C4-2B (cell line): ENCODE data around the gene MFSD1.

ENCODE experiments used
- ZFX ChIP-seq: fragments of 450-650 bp; IDR thresholded peaks from 2 replicates; pipeline ENCODE4 v1.6.1; 2017
- TF ChIP-seq, protein P1 (sequence below): fragments of 450-650 bp; conservative IDR thresholded peaks from 2 replicates; pipeline ENCODE4 v1.5.1; 2017; ENCODE audit warnings: mild to moderate bottlenecking

DNA sequence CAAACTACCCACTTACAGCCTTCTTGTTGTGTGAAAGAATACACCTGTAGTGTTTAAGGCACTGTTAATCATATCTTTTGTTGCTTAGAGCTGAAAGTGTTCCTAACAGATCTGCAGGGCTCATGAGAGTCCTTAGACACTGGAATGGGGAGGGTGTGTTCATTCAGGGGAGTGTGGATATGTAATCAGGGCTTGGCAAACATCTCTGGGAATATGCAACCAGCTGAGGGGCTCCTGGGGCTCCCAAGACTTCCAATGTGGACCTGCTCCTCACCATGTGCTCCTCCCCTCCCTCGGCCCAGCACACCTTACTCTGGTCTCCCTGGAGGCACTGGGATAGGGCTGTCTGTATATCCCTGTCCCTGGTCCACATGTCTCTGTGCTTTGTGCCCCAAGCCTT is 30.3 kb upstream of the MFSD1 start:
- TF ChIP-seq, protein P1, sequence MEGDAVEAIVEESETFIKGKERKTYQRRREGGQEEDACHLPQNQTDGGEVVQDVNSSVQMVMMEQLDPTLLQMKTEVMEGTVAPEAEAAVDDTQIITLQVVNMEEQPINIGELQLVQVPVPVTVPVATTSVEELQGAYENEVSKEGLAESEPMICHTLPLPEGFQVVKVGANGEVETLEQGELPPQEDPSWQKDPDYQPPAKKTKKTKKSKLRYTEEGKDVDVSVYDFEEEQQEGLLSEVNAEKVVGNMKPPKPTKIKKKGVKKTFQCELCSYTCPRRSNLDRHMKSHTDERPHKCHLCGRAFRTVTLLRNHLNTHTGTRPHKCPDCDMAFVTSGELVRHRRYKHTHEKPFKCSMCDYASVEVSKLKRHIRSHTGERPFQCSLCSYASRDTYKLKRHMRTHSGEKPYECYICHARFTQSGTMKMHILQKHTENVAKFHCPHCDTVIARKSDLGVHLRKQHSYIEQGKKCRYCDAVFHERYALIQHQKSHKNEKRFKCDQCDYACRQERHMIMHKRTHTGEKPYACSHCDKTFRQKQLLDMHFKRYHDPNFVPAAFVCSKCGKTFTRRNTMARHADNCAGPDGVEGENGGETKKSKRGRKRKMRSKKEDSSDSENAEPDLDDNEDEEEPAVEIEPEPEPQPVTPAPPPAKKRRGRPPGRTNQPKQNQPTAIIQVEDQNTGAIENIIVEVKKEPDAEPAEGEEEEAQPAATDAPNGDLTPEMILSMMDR = no peak
- no peak for TF ChIP-seq ZFX
